ENCODE measurements around the gene MALRD1. TPM values are rescaled to one million over a fixed set of nuclear protein-coding genes. Genes with fewer than 3 reads are reported as not detected.

Gene MALRD1
- total RNA-seq, 6 experiments from 2014 or later = 0.29 to 0.49 (median 0.34) TPM; not detected in 2

DNA sequence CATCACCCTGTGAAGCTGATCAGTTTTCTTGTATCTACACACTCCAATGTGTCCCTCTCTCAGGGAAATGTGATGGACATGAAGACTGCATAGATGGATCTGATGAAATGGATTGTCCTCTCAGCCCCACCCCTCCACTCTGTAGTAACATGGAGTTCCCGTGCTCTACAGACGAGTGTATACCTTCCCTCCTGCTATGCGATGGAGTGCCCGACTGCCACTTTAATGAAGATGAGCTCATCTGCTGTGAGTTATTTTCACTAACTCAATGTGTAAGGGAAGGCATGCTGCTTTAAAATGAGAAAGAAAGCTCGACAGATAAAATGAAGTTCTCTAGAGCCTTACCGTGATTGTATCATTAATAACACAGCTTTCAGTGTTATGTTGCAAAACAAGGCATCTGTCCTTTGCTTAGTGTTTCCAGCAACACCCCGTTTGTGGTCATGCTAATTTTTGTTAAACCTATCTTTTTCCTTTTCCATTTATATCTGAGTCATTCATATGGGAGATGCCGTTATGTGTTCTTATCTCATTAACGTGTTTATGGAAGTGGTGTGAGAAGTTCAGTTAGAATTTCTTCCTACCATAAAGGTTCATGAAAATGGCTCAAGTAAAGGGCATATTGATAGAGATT is 546.7 kb downstream of the MALRD1 start:
- H3K9me3 ChIP-seq = no peaks in the 10 kb centered on the region
- TF ChIP-seq CTCF (IDR thresholded peaks at IDR 0.05) (no peak), POLR2A (IDR thresholded peaks at IDR 0.05) (no peak)
- intact Hi-C loops (cut with DNase I) = no loop called here

DNA sequence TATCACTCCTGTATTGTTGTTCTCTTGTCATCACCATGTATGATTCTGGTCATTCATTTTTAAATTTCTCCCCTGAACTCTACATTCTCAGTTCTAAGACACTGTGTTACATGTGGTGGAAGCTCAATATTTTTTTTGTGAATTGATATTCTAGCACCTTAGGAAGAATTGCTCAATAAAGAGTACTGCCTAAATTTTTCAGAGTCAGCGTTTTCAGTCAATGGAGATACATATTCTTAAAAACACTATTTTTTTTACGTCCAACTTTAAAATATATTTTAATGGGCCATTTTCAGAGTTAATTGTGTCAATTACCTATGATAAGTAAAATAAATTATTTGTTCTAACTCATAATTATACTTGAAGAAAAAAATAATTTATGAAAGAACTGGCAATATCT is 557.2 kb downstream of the MALRD1 start:
- Histone ChIP-seq H3K4me1 (no peaks in the 10 kb centered on the region), H3K27me3 (no peaks in the 10 kb centered on the region), H3K27ac (no peak overlapping the region), H3K36me3 (no peaks in the 10 kb centered on the region), H3K4me3 (no peak overlapping the region), H3K9me3 (no peaks in the 10 kb centered on the region)
- intact Hi-C loops (cut with DNase I) = no loop called here
- WGBS (ENCODE audit: insufficient coverage, low coverage, low lambda C conversion rate, missing lambda C conversion rate) = 69% methylated on average over 2 of the region's 2 CpGs
- DNase-seq (no peak), ATAC-seq (no peak)
- TF ChIP-seq CTCF (IDR thresholded peaks at IDR 0.05) (no peak), POLR2A (IDR thresholded peaks at IDR 0.05) (no peak)

More for the DNA sequence above, 546.7 kb downstream of the MALRD1 start:
- WGBS (ENCODE audit: insufficient coverage, low coverage, low lambda C conversion rate, missing lambda C conversion rate) = 78% methylated on average over 8 of the region's 9 CpGs
- no peak for DNase-seq
- Histone ChIP-seq H3K27ac (no peak overlapping the region), H3K36me3 (no peaks in the 10 kb centered on the region), H3K27me3 (no peaks in the 10 kb centered on the region), H3K4me3 (no peak overlapping the region), H3K4me1 (no peaks in the 10 kb centered on the region)
- no peak for ATAC-seq

GRCh38 chr10:19606968-19607367 is 558.4 kb downstream of the MALRD1 start:
- Histone ChIP-seq H3K36me3 (no peaks in the 10 kb centered on the region), H3K27me3 (no peaks in the 10 kb centered on the region), H3K27ac (no peak overlapping the region), H3K4me1 (no peaks in the 10 kb centered on the region), H3K4me3 (no peak overlapping the region), H3K9me3 (no peaks in the 10 kb centered on the region)
- 52% methylated on average over 4 of the region's 4 CpGs for WGBS (ENCODE audit: insufficient coverage, low coverage, low lambda C conversion rate, missing lambda C conversion rate)
- TF ChIP-seq CTCF (IDR thresholded peaks at IDR 0.05) (no peak), POLR2A (IDR thresholded peaks at IDR 0.05) (no peak)
- ATAC-seq (no peak), DNase-seq (no peak)
- intact Hi-C loops (cut with DNase I) = no loop called here

DNA sequence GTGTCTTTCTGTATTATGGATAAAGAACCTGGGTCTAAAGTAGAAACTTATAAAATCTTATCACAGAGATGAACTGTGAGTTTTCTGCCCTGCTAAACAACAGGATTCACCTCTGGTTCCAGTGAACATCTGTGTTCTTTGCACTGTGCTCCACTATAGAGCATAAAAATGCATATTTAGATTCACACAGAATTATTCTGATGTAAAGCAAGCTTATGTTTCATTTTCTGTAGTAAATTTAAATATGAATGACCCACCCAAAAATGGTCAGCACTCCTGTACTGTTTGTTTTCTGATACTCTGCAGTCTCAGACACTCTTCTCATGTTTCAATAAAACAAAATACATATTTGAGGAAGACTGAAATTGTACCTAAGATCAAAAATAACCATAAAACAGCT is 563.2 kb downstream of the MALRD1 start:
- intact Hi-C loops (cut with DNase I) = no loop called here
- H3K27me3 ChIP-seq = no peaks in the 10 kb centered on the region
- no peak for DNase-seq

More for the DNA sequence above, 563.2 kb downstream of the MALRD1 start:
- no peak overlapping the region for H3K27ac ChIP-seq
- H3K4me3 ChIP-seq = no peak overlapping the region
- H3K9me3 ChIP-seq = no peaks in the 10 kb centered on the region
- ATAC-seq = no peak
- H3K4me1 ChIP-seq = no peaks in the 10 kb centered on the region
- TF ChIP-seq POLR2A (IDR thresholded peaks at IDR 0.05) (no peak), CTCF (IDR thresholded peaks at IDR 0.05) (no peak)
- H3K36me3 ChIP-seq = no peaks in the 10 kb centered on the region

All from right lobe of liver (tissue), 6 donors.